Vagina (tissue), 2 donors: ENCODE data around the gene NPBWR2. TPM values are rescaled to one million over a fixed set of nuclear protein-coding genes. Genes with fewer than 3 reads are reported as not detected.

Experiments
- DNase-seq, 2 donors: peaks; one replicate each; pipeline ENCODE4 v3.0.0-alpha.2; 2017; ENCODE audit errors: extremely low spot score in 2 of 2
- H3K27ac ChIP-seq: fragments of 200-600 bp; sonication (generic); one replicate; pipeline ENCODE4 v1.5.1; 2019
- H3K27me3 ChIP-seq: fragments of 200-600 bp; sonication (generic); one replicate; pipeline ENCODE4 v1.5.1; 2019
- H3K36me3 ChIP-seq, 2 donors: fragments of 200-600 bp; sonication (generic); one replicate each; pipeline ENCODE4 v1.5.1; 2017 to 2019
- H3K4me1 ChIP-seq: fragments of 200-600 bp; sonication (generic); one replicate; pipeline ENCODE4 v1.5.1; 2019
- H3K4me3 ChIP-seq, 2 donors: fragments of 200-600 bp; sonication (generic); 1 replicate in 1 of 2; 2 replicates in 1 of 2; pipeline ENCODE4 v1.5.1; 2016 to 2019
- H3K9me3 ChIP-seq: fragments of 200-600 bp; sonication (generic); one replicate; pipeline ENCODE4 v1.5.1; 2019
- POLR2A ChIP-seq, 2 donors: fragments of 450-650 bp; IDR thresholded peaks; one replicate each; pipeline ENCODE4 v1.6.1; 2017; ENCODE audit warnings: antibody characterized with exemption in 2 of 2, mild to moderate bottlenecking in 2 of 2, moderate library complexity in 2 of 2
- POLR2AphosphoS5 ChIP-seq, 2 donors: sonication (generic); formaldehyde crosslinking; IDR thresholded peaks; one replicate each; pipeline ENCODE4 v1.9.0; 2017; ENCODE audit warnings: antibody characterized with exemption in 2 of 2, mild to moderate bottlenecking in 2 of 2, low read depth in 1 of 2; ENCODE audit not compliant: insufficient read depth in 1 of 2
- intact Hi-C: fragments of 100-400 bp; cut with DNase I; formaldehyde crosslinking; loops from one replicate; pipeline ENCODE4 v1.15.1; 2023
- total RNA-seq: library from RNA; depleted of rRNA; stranded (reverse); fragments of >200 nt; gene quantifications from one replicate; pipeline ENCODE4 v1.2.3, GENCODE V29; 2016
- TF ChIP-seq, protein P1 (sequence below), 3 experiments: fragments of 450-650 bp in 2 of 3; fragments of 200-600 bp in 1 of 3; sonication (generic) in 1 of 3; IDR thresholded peaks; one replicate each; pipeline ENCODE4 v1.5.1; 2017 to 2019; ENCODE audit warnings: antibody characterized with exemption in 3 of 3, mild to moderate bottlenecking in 2 of 3, moderate library complexity in 2 of 3

The NPBWR2 gene
- total RNA-seq, 1 donor from 2014 or later: not detected

DNA sequence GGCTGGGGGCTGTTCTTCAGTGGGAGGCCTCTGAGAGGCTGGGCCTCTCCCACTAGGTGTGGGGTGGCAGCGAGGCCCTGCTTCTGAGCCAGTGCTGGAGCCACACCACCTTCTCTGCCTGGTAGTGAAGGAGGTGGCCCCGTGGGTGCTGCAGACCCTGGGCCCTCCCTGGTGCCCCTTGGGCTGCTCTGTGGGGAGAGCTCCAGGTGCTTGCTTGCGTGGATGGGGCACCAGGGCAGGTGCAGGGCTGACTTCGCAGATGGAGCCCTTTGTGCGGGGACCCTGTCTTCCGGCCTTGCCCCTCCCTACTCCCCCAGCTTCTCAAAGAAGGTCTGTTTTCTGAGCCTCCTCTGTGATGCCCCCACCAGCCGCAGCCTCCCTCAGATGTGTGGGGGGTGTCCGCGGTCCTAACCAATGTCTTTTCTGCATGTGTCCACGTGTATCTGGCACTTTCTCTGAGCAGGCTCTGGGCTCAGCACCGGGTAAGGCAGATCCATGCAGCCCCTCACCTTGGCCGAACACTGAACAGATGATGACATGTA lies 39.6 kb upstream of the NPBWR2 start:
- no peaks in the 10 kb centered on the region for H3K4me1 ChIP-seq
- H3K36me3 ChIP-seq: no peaks in the 10 kb centered on the region
- TF ChIP-seq, protein P1, sequence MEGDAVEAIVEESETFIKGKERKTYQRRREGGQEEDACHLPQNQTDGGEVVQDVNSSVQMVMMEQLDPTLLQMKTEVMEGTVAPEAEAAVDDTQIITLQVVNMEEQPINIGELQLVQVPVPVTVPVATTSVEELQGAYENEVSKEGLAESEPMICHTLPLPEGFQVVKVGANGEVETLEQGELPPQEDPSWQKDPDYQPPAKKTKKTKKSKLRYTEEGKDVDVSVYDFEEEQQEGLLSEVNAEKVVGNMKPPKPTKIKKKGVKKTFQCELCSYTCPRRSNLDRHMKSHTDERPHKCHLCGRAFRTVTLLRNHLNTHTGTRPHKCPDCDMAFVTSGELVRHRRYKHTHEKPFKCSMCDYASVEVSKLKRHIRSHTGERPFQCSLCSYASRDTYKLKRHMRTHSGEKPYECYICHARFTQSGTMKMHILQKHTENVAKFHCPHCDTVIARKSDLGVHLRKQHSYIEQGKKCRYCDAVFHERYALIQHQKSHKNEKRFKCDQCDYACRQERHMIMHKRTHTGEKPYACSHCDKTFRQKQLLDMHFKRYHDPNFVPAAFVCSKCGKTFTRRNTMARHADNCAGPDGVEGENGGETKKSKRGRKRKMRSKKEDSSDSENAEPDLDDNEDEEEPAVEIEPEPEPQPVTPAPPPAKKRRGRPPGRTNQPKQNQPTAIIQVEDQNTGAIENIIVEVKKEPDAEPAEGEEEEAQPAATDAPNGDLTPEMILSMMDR (IDR thresholded peaks at IDR 0.05): no peak
- no peak for TF ChIP-seq POLR2AphosphoS5 (IDR thresholded peaks at IDR 0.05; ENCODE audit: insufficient read depth in 1 of 2, low read depth in 1 of 2)
- TF ChIP-seq POLR2A (IDR thresholded peaks at IDR 0.05): no peak
- no peak for DNase-seq
- H3K27ac ChIP-seq: no peak overlapping the region
- H3K4me3 ChIP-seq: no peak overlapping the region
- intact Hi-C loops: no loop called here
- H3K9me3 ChIP-seq: peaks cover 6% of the 10 kb centered on the region
- no peaks in the 10 kb centered on the region for H3K27me3 ChIP-seq

DNA sequence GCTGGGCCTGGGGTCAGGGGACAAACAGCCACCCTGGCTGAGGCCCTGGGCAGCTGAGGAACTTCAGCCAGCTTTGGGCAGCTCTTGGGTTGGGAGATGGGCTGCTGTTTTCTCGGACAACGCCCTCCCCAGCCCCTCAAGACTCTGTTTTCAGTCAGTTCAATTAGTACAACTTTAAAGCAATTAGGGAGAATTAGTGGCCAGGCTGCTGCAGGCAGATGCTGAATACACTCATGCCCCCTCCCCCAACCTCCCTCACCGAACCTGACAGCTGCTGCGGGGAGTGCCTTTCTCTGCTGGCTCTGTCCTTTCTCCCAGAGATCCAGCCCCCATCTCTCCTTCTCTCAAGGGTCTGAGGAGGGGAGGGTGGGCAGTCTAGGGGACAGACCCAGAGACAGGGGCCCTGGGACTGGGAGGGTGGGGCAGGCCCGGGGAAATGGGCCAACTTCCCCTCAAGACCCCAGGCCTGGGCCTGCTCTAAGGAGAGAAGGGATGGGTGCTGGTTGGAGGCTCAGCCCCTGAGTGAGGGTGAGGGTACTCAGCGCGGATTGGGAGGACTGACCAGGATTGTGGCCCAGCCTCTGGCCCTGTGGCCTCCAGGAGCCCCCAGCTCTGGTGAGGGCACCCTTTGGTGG lies 39.1 kb upstream of the NPBWR2 start:
- no peak for DNase-seq
- intact Hi-C loops: no loop called here
- Histone ChIP-seq H3K27me3 (no peaks in the 10 kb centered on the region), H3K27ac (no peak overlapping the region), H3K4me1 (no peaks in the 10 kb centered on the region), H3K36me3 (no peaks in the 10 kb centered on the region), H3K9me3 (peaks cover 6% of the 10 kb centered on the region), H3K4me3 (no peak overlapping the region)
- no peak for TF ChIP-seq POLR2A (IDR thresholded peaks at IDR 0.05)
- TF ChIP-seq, protein P1 (IDR thresholded peaks at IDR 0.05): no peak
- no peak for TF ChIP-seq POLR2AphosphoS5 (IDR thresholded peaks at IDR 0.05; ENCODE audit: insufficient read depth in 1 of 2, low read depth in 1 of 2)

DNA sequence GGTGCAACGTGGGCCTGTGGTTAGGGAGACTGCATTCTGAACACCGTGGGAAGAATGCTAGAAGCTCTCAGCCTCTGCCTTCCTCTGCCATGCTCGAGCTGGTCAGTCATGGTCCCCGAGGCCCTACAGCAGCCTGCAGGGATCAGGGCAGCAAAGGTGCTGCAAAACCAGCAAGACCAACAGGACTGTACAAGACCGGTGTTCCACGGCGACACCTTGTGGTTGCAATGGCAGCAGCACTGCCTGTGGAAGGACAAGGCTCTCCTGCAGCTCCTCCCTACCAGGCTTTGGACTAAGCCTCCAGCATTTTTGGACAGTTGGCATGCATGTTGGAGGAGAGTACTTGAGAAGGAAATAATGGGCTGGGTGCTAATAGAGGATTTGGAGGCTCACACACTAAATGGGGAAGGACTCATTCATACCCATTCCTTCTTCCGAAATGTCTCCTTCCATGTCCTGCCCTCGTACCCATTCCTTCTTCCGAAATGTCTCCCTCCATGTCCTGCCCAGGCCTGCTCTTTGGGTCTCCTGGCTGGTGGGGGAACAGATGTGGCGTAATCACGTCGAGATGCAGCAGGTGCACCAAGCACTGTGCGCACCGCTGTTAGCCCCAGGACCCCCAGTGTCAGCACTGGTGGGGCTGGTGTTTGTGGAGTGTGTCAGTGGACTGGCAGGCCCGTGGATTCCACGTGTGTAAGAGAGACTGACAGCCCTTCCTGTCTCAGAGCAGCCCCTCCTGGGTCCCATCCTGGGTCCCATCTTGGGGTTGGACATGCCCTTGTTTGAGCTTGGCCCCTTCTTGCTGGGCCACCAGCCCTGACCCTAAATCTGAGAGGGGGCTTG lies 38.3 kb upstream of the NPBWR2 start:
- H3K36me3 ChIP-seq: no peaks in the 10 kb centered on the region
- TF ChIP-seq POLR2AphosphoS5 (IDR thresholded peaks at IDR 0.05; ENCODE audit: insufficient read depth in 1 of 2, low read depth in 1 of 2) (no peak), POLR2A (IDR thresholded peaks at IDR 0.05) (no peak)
- TF ChIP-seq, protein P1 (IDR thresholded peaks at IDR 0.05): no peak
- no peaks in the 10 kb centered on the region for H3K4me1 ChIP-seq
- intact Hi-C loops: no loop called here
- peaks cover 6% of the 10 kb centered on the region for H3K9me3 ChIP-seq
- H3K4me3 ChIP-seq: no peak overlapping the region
- DNase-seq: no peak
- H3K27ac ChIP-seq: no peak overlapping the region
- no peaks in the 10 kb centered on the region for H3K27me3 ChIP-seq

DNA sequence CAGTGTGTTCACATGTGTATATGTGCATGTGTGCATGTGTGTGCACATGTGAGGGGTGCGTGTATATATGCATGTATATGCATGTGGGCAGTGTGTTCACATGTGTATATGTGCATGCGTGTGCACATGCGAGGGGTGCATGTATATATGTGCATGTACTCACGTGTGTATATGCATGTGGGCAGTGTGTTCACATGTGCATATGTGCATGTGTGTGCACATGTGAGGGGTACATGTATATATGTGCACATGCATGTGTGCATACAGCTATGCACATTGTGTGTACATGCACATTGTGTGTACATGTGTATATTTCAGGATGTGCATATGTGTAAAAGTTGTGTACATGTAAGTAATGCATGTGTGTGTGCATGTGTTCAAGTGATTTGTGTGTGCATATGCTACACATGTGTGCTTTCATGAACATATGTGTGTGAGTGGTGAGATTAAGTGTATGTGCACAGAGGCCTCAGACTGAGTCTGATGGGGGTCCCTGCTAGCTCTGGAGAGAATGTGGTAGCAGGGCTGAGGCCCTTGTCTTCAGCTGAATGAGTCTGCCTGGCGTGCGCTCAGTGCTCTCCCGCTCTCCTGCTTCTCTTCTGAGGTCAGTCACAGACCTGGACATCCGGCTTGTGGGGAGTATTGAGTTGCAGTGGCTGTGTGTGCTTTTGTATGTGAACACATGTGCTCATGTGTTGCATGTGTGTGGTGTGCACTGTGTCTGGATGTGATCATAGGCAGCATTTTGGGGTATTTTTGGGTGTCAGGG lies 37.0 kb upstream of the NPBWR2 start:
- intact Hi-C loops: no loop called here
- TF ChIP-seq POLR2A (IDR thresholded peaks at IDR 0.05) (no peak), POLR2AphosphoS5 (IDR thresholded peaks at IDR 0.05; ENCODE audit: insufficient read depth in 1 of 2, low read depth in 1 of 2) (no peak)
- TF ChIP-seq, protein P1 (IDR thresholded peaks at IDR 0.05): no peak
- Histone ChIP-seq H3K27me3 (no peaks in the 10 kb centered on the region), H3K9me3 (peaks cover 6% of the 10 kb centered on the region), H3K4me1 (no peaks in the 10 kb centered on the region), H3K36me3 (no peaks in the 10 kb centered on the region), H3K4me3 (no peak overlapping the region), H3K27ac (no peak overlapping the region)
- no peak for DNase-seq
